ENCODE data around the gene CHAD.
A peak's percentile ranks its signal among the peaks of the same experiment; 100 is the strongest.
"Not testable (repeated sequence)": the region's sequence is repeated elsewhere in the genome, so short reads cannot be mapped to it uniquely, and the experiment has no call there.

The CHAD gene

GRCh38 chr17:50432125-50432762 lies 36.4 kb downstream of the CHAD start:
- Histone ChIP-seq H3K36me3 (ENCODE audit: control insufficient read depth in 1 of 2, insufficient read depth in 2 of 2, low read length in 2 of 2) (peaks cover 0 to 3% of the 10 kb centered on the region in 2 donors), H3K4me1 (ENCODE audit: control insufficient read depth in 1 of 2, insufficient read depth in 2 of 2, low read length in 2 of 2) (peaks cover 0 to 4% of the 10 kb centered on the region in 2 donors), H3K4me3 (ENCODE audit: low read depth in 1 of 2, low read length in 2 of 2) (no peak overlapping the region), H3K27ac (ENCODE audit: low read length) (no peak overlapping the region), H3K27me3 (ENCODE audit: low read depth, low read length) (no peaks in the 10 kb centered on the region), H3K9me3 (ENCODE audit: control insufficient read depth in 1 of 2, low read length in 2 of 2) (no peaks in the 10 kb centered on the region)

DNA sequence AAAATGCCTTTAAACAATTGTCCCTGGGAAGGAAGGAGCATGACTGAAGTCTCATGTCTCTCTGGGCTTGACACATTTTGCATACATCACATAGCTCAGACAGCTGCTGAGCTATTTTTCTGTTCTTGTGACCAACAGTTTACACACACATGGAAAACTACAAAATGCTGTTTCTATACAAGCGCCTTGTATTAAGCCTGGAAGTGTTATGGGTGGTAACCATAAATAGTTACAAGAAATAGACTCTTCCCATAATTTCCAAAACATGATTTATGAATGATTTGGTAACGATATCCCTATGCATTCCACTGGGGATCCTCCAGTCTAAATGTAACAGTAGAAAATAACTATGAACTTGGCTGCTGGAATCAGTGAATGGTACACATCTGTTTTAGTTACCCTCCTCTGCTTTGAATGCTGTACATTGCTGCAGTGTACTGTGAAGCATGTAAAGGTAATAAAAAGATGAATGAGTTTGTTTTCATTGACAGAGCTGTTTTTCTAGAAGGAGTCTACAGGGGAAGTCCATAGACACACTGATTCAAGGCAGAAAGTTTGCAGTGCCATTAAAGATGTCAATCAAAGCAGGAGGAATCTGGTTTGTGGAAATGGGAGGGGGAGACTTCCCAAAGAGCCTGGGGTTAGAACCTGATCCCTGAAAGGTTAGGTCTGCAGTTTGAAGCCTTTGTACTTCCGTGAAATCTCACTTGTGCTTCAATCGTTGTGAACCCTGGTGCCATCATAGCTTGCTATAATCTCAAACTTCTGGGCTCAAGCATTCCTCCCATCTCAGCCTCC lies 37.7 kb downstream of the CHAD start:
- Histone ChIP-seq H3K27me3 (ENCODE audit: low read depth, low read length) (no peaks in the 10 kb centered on the region), H3K4me1 (ENCODE audit: control insufficient read depth in 1 of 2, insufficient read depth in 2 of 2, low read length in 2 of 2) (peaks cover 0 to 12% of the 10 kb centered on the region in 2 donors), H3K36me3 (ENCODE audit: control insufficient read depth in 1 of 2, insufficient read depth in 2 of 2, low read length in 2 of 2) (peaks cover 0 to 3% of the 10 kb centered on the region in 2 donors), H3K27ac (ENCODE audit: low read length) (no peak overlapping the region), H3K9me3 (ENCODE audit: control insufficient read depth in 1 of 2, low read length in 2 of 2) (no peaks in the 10 kb centered on the region), H3K4me3 (ENCODE audit: low read depth in 1 of 2, low read length in 2 of 2) (no peak overlapping the region)

DNA sequence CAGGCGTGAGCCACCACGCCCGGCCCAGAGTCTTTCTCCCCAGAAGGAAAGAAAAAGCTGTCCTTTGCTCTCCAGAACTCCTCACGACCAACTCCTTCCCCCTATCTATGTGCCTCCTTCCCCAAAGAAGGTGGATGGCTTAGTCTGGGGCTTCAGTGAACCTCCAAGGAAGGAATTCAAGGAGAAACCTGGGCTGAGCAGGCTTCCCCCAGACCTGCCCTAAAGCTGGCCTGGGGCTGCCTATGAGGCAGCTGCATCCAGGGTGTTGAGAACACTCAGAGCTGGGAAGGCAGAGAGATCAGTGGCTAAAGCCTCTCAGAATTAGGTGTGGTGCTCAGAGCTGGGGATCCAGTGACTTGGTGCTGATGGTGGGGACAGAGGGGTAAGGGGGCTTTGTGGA lies 38.9 kb downstream of the CHAD start:
- H3K27me3 ChIP-seq (ENCODE audit: low read depth, low read length) = no peaks in the 10 kb centered on the region
- H3K9me3 ChIP-seq (ENCODE audit: control insufficient read depth in 1 of 2, low read length in 2 of 2) = no peaks in the 10 kb centered on the region
- peaks cover 8 to 23% of the 10 kb centered on the region in 2 donors for H3K4me1 ChIP-seq (ENCODE audit: control insufficient read depth in 1 of 2, insufficient read depth in 2 of 2, low read length in 2 of 2)
- no peaks in the 10 kb centered on the region for H3K36me3 ChIP-seq (ENCODE audit: control insufficient read depth in 1 of 2, insufficient read depth in 2 of 2, low read length in 2 of 2)
- no peak overlapping the region for H3K27ac ChIP-seq (ENCODE audit: low read length)
- no peak overlapping the region for H3K4me3 ChIP-seq (ENCODE audit: low read depth in 1 of 2, low read length in 2 of 2)

- H3K4me1 ChIP-seq (ENCODE audit: control insufficient read depth in 1 of 2, insufficient read depth in 2 of 2, low read length in 2 of 2) = peaks cover 10 to 26% of the 10 kb centered on the region in 2 donors
- no peak overlapping the region for H3K27ac ChIP-seq (ENCODE audit: low read length)
- no peaks in the 10 kb centered on the region for H3K36me3 ChIP-seq (ENCODE audit: control insufficient read depth in 1 of 2, insufficient read depth in 2 of 2, low read length in 2 of 2)
- H3K4me3 ChIP-seq (ENCODE audit: low read depth in 1 of 2, low read length in 2 of 2) = no peak overlapping the region
- H3K9me3 ChIP-seq (ENCODE audit: control insufficient read depth in 1 of 2, low read length in 2 of 2) = no peaks in the 10 kb centered on the region
- no peaks in the 10 kb centered on the region for H3K27me3 ChIP-seq (ENCODE audit: low read depth, low read length)
Measured at GRCh38 chr17:50428831-50429424, 39.8 kb downstream of the CHAD start.

DNA sequence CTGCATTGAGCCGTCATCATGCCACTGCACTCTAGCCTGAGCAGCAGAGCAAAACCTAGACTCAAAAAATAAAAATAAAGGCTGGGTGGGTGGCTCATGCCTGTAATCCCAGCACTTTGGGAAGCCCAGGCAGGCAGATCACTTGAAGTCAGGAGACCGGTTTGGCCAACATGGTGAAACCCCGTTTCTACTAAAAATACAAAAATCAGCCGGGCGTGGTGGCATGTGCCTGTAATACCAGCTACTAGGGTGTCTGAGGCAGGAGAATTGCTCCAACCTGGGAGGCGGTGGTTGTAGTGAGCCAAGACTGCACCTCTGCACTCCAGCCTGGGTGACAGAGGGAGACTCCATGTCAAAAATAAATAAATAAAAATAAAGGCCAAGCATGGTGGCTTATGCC lies 40.6 kb downstream of the CHAD start:
- H3K4me1 ChIP-seq (ENCODE audit: control insufficient read depth in 1 of 2, insufficient read depth in 2 of 2, low read length in 2 of 2) = peaks cover 10 to 26% of the 10 kb centered on the region in 2 donors
- H3K27me3 ChIP-seq (ENCODE audit: low read depth, low read length); H3K4me3 ChIP-seq (ENCODE audit: low read depth in 1 of 2, low read length in 2 of 2); H3K36me3 ChIP-seq (ENCODE audit: control insufficient read depth in 1 of 2, insufficient read depth in 2 of 2, low read length in 2 of 2); H3K27ac ChIP-seq (ENCODE audit: low read length); H3K9me3 ChIP-seq (ENCODE audit: control insufficient read depth in 1 of 2, low read length in 2 of 2): not testable (repeated sequence)

GRCh38 chr17:50426814-50427787 lies 41.6 kb downstream of the CHAD start:
- Histone ChIP-seq H3K9me3 (ENCODE audit: control insufficient read depth in 1 of 2, low read length in 2 of 2) (no peaks in the 10 kb centered on the region), H3K27me3 (ENCODE audit: low read depth, low read length) (no peaks in the 10 kb centered on the region), H3K4me1 (ENCODE audit: control insufficient read depth in 1 of 2, insufficient read depth in 2 of 2, low read length in 2 of 2) (peaks cover 10 to 26% of the 10 kb centered on the region in 2 donors), H3K4me3 (ENCODE audit: low read depth in 1 of 2, low read length in 2 of 2) (peak overlapping the region; percentile 63 to 71), H3K27ac (ENCODE audit: low read length) (peak overlapping the region; percentile 74), H3K36me3 (ENCODE audit: control insufficient read depth in 1 of 2, insufficient read depth in 2 of 2, low read length in 2 of 2) (no peaks in the 10 kb centered on the region)

DNA sequence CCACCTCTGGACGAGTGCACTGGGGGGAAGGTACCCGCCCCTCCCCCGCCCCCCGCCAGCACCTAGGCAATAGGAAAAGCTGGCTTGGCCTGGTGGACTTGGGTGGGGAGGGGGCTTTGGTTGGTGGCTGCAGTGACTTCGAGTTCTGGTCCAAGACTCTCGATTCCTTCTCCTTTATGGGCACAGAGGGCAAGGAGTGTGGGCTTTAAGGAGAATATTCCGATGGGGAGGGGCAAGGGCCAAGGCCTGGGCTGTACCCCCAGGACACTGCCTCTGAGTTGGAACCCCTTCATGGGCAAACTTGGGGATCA lies 42.3 kb downstream of the CHAD start:
- no peaks in the 10 kb centered on the region for H3K9me3 ChIP-seq (ENCODE audit: control insufficient read depth in 1 of 2, low read length in 2 of 2)
- peak overlapping the region; percentile 63 to 71 for H3K4me3 ChIP-seq (ENCODE audit: low read depth in 1 of 2, low read length in 2 of 2)
- H3K36me3 ChIP-seq (ENCODE audit: control insufficient read depth in 1 of 2, insufficient read depth in 2 of 2, low read length in 2 of 2) = no peaks in the 10 kb centered on the region
- peak overlapping the region; percentile 74 for H3K27ac ChIP-seq (ENCODE audit: low read length)
- peaks cover 10 to 26% of the 10 kb centered on the region in 2 donors for H3K4me1 ChIP-seq (ENCODE audit: control insufficient read depth in 1 of 2, insufficient read depth in 2 of 2, low read length in 2 of 2)
- no peaks in the 10 kb centered on the region for H3K27me3 ChIP-seq (ENCODE audit: low read depth, low read length)

DNA sequence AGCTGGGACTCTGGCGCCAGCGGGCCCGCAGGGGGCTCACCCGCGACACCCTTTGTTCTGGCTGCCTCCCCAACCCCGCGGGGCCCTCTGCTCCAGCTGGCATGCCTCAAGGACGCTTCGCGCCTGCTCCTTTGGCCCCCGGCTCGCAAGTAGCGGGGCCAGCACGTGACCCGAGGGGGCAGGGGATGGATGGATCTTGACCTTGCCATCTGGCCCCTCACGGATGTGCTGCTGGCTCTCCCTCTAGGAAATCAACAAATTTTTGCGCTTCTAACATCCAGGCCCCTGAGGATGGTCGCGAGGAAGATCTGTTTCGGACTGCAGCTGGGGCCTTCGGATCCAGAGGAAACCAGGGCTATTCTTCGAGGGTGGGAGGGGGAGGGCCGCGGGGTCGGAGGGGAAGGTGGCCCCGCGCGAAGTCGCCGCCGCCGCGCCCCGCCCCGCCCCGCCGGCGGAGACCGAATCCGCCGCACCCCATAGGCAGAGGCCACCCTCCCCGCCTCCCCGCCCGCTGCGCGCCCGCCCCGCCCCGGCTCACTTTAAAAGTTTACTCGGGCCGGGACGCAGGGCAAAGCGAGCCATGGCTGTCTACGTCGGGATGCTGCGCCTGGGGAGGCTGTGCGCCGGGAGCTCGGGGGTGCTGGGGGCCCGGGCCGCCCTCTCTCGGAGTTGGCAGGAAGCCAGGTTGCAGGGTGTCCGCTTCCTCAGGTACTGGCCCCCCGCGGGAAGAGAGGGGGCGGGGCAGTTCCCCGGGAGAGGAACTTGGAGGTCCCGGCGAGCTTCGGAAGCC lies 42.8 kb downstream of the CHAD start, which contains the start of gene ACSF2:
Gene ACSF2, plus strand, starts transcription at position 537 of the 790 bp plus-strand sequence. Its CDS starts 44 bp downstream, at position 581.
- Histone ChIP-seq H3K4me3 (ENCODE audit: low read depth in 1 of 2, low read length in 2 of 2) (peak within 1 kb of the TSS; percentile 63 to 71), H3K27me3 (ENCODE audit: low read depth, low read length) (no peaks in the 10 kb centered on the region), H3K36me3 (ENCODE audit: control insufficient read depth in 1 of 2, insufficient read depth in 2 of 2, low read length in 2 of 2) (no peaks in the 10 kb centered on the region), H3K4me1 (ENCODE audit: control insufficient read depth in 1 of 2, insufficient read depth in 2 of 2, low read length in 2 of 2) (peaks cover 10 to 26% of the 10 kb centered on the region in 2 donors), H3K9me3 (ENCODE audit: control insufficient read depth in 1 of 2, low read length in 2 of 2) (no peaks in the 10 kb centered on the region), H3K27ac (ENCODE audit: low read length) (peak within 1 kb of the TSS; percentile 74)

- Histone ChIP-seq H3K27me3 (ENCODE audit: low read depth, low read length) (no peaks in the 10 kb centered on the region), H3K4me1 (ENCODE audit: control insufficient read depth in 1 of 2, insufficient read depth in 2 of 2, low read length in 2 of 2) (peaks cover 14 to 26% of the 10 kb centered on the region in 2 donors), H3K27ac (ENCODE audit: low read length) (no peak overlapping the region), H3K9me3 (ENCODE audit: control insufficient read depth in 1 of 2, low read length in 2 of 2) (no peaks in the 10 kb centered on the region), H3K4me3 (ENCODE audit: low read depth in 1 of 2, low read length in 2 of 2) (peak overlapping the region; percentile 60 to 63), H3K36me3 (ENCODE audit: control insufficient read depth in 1 of 2, insufficient read depth in 2 of 2, low read length in 2 of 2) (no peaks in the 10 kb centered on the region)
Measured at GRCh38 chr17:50424996-50425681, 43.5 kb downstream of the CHAD start.
